GM21786 (cell line): ENCODE data around the gene NOL4L.

Experiments
- ATAC-seq: cut with Tn5 transposase; IDR thresholded peaks from one replicate; pipeline ENCODE4 v1.9.1; 2021; ENCODE audit not compliant: unreplicated experiment

The NOL4L gene

DNA sequence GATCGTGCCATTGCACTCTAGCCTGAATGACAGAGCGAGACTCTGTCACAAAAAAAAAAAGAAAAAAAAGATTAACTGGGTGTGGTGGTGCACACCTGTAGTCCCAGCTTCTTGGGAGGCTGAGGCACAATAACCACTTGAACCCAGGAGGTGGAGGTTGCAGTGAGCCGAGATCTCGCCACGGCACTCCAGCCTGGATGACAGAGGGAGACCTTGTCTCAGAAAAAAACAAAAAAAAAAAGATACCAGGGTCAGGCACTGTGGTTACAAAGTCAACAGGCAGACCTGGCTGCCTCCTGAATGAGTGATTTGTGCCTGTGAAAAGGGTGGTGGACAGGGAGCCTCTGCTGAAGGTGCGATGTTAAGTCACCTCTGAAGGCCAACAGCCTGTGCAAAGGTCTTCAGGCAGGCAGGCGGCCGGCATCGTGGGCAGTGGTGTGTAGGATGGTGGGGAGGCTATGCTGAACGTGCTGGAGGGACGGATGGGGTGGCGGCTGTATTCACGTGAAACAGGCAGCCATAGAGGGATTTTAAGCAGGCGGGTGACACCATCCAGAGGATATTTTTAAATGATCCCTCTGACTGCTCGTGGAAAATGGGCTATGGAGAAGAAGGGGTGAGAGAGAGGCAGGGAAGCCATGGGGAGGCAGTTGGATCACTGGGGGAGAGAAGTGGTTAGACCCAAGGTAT lies 41.4 kb downstream of the NOL4L start:
- ATAC-seq, result no peak

DNA sequence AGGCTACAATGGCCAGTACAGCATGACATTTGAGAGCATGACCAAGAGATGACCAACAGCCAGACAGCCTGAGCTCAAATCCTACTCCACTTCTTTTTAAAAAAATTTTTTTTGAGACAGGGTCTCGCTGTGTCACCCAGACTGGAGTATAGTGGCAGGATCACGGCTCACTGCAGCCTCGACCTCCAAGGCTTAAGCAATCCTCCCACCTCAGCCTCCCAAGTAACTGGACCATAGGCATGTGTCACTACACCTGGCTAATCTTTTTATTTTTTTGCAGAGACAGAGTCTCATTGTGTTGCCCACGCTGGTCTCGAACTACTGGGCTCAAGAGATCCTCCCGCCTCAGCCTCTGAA lies 42.9 kb downstream of the NOL4L start:
- no peak for ATAC-seq

- ATAC-seq, result no peak
These were observed 43.5 kb downstream of the NOL4L start for GRCh38 chr20:32541323-32542258.

GRCh38 chr20:32539817-32540675 lies 45.1 kb downstream of the NOL4L start:
- no peak for ATAC-seq

- ATAC-seq, result no peak
These were observed 45.9 kb downstream of the NOL4L start for GRCh38 chr20:32539026-32539816.

DNA sequence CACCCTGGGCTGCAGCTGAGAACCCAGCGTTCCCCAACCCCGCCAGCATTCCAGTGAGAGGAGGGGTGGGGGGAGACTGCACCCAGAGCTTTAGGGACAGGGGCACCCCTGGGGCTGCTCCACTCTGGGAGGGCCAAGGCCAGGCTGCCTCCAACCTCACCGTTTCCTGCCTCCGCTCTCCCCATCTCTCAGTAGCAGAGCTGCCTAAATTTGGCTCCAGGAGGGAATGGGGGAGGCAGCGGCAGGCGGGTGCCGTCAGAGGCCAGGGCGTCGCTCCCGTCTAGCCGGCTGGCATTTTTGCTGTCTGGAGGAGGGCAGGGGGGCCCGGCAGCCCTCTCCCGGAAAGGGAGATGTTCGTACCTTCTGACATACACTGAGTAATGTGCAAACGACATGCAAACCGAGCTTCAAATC lies 46.6 kb downstream of the NOL4L start:
- no peak for ATAC-seq

DNA sequence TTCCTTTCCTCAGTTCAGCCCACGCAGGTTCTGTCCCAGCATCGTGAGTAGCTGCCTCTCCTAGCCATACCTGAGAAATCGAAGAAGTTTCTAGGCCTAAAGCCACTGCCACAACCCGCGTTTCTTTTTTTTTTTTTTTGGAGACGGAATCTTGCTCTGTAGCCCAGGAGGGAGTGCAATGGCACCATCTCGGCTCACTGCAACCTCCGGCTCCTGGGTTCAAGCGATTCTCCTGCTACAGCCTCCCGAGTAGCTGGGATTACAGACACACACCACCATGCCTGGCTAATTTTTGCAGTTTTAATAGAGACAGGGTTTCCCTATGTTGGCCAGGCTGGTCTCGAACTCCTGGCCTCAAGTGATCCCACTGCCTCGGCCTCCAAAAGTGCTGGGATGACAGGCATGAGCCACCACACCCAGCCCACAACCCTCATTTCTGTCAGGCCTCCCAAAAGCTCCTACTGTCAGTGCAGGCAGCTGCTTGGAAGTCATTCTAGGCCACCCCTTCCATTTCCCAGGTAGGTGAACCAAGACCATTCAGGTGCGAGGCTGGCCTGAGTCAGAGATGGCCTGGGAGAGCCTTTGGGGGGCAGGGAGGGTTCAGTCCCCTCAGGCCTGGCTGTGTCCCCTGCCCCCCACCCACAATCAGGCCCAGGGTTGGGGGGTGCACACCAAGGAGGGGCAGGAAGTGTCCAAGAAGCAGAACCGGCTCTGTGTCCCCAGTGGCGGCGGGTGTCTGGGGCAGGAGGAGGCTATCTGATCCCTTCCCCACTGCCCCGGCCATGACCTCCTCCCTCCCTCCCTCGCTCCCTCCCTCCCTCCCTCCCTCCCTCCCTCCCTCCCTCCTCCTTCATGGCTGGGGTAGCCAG lies 47.2 kb downstream of the NOL4L start:
- ATAC-seq, result no peak

- no peak for ATAC-seq
These were observed 48.1 kb downstream of the NOL4L start for GRCh38 chr20:32536851-32537656.

DNA sequence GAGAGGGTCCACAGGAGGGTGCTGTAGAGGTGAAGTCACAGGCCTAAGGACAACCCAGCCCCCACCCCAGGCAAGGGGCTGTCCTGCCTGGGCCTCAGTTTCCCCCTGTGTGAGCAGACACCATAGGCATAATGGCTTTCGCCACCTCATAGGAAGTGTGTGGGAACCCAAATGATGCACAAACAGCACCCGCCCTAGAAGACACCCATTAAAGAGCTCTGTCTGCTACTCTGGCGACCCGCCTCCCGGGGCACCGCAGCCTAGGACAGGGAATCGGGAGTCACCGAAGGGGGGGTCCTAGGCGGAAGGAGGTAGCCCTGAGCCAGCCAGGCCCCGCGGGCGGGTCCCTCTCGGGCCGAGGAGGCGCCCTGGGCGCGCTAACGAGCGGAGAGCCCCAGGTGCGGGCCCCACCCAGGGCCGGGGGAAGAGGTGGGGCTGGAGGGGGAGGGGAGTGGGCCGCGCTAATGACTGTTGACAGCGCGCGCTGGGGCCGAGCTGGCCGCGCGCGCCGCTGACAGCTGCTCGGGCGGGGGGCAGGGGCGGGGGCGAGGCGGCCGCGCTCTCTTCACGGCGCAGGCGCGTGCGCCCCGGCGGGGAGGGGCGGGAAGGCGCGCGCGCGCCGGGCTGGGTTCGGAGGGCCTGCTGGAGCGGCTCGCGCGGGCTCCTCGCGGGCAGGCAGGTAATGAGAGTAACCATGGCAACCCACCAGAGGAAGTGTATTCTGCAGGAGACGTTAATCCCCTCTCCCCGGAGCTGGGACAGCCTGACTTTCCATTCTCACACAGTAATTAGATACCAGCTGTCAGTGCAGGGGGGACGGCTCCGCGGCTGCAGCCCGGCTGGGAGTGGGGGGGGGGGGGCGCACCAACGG lies 48.9 kb downstream of the NOL4L start:
- ATAC-seq, result no peak

DNA sequence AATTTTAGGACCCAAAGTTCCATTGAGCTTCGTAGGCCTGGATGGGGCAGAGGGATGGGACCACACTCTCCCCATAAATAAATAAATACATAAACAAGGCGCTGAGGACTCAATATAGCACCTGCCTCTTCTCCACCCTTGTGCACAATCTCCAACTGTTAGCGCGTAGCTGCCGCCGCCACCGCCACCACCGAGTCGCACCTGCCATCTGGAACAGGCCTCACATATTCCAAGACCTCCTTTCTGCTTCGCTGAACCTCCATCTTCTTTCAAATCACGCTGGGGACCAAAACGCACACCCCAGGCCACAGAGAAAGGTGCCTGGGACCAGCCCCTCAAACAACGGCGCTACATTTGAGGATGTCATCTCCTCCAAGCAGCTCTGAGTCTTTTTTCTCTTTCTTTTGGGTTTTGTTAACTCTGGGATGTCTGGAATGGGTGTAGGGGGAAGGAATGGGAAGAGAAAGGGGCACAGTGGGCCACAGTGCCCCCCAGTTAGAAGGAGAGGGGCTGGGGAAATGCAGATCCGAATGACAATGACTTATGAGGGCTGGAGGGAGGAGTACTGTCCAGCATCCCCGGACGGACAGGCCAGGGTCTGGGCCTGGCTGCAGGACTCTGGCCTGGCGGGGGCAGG lies 49.7 kb downstream of the NOL4L start:
- ATAC-seq, result no peak

- no peak for ATAC-seq
These were observed 50.4 kb downstream of the NOL4L start for GRCh38 chr20:32534661-32535240.

GRCh38 chr20:32533732-32534131 lies 51.4 kb downstream of the NOL4L start:
- ATAC-seq, result no peak

DNA sequence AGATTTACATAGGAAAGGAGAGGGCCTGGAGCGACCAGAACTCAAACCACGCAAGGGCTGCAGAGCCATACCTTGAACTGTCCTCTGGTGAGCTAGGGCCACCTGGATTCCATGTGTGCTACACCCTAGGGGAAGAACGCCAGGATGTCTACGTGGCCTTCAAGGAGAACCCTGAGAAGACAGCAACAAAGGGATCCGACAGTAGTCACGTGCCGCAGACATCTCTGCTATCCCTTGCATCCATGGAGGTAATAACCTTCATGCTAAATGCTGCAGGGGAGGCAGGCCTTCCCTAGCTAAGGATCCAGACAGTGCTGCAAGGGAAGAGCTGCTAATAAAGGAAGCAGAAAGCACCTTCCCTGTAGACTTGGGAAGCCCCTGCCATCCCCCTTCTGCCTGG lies 52.9 kb downstream of the NOL4L start:
- ATAC-seq, result no peak

DNA sequence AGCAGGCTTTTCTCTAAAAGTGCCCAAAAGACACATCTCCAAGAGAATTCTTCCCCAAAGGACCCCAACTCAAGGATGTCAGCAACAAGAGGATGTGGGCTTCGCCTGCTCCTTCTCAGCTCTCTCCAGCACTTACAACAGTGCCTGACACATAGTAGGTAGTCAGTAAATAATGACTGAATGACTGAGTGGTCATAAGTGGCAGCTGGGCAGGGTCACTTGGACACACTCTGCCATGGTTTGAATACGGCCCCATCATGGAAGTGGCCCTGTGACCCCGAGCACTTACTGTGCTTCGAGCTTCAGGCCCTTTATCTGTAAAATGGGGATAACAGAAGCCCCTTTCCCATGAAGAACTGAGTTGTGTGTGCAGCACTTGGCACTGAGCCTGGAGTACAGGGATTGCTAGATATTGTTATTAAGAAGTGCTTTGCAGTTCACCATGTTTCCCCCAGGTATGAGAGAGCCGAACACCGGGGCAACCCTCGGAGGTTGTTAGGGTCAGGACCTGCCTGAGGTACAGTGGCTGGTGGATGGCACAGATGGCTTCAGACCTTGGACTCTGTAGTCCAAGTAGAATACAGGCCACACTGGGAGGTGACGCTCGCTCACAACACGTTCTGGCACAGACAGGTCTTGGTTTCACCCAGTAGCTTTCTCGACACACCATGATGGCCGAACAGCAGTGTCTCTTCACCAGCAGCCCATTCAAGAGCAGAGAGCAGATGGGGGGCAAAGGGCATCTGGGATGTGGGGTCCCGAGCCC lies 56.0 kb downstream of the NOL4L start:
- ATAC-seq, result no peak

DNA sequence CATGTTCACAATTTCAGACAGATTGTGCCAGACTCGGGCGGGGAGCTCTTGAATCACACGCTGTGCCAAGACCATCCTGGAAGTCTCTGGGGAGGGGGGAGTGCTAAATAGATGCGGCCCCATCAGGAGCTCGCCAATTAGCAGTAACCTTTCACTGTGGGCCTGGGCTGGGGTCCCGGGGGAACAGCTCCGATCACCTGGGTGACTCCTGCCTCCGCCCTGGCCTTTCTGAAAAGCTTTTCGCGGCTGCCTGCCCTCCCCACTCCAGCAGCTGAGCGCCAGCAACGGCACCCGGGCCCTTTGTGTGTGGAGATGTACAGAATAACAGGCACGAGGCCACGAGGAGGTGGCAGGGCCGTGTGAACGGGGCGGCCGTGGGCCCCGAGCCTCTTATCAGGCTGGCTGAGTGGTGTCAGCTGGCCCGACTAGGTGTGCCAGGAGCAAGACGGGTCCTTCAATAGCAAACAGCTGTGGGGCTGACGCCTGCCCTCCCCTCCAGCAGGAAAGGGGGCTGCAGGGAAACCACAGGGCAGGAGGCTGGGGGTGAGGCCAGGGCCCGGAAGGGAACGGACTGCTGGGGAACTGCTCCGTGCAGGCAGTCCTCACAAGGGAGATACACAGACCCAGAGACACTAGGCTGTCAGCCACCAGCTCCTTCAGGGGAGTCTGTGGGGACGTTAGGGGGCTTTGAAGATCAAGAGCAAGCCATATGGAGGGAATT lies 56.8 kb downstream of the NOL4L start:
- no peak for ATAC-seq
